CD4-positive, alpha-beta T cell treated with Interleukin-21 for 1 hour (primary cell): ENCODE data around the gene SCN5A.

Experiments used
- DNase-seq: peaks from one replicate; pipeline ENCODE4 v3.0.0-alpha.2; 2020

SCN5A gene

GRCh38 chr3:38649500-38650247 lies at the start of gene SCN5A:
TSS of gene SCN5A (minus strand) at chr3:38649687. CDS start at chr3:38633307, 16,380 bp downstream.
- peak; percentile 64 for DNase-seq

DNA sequence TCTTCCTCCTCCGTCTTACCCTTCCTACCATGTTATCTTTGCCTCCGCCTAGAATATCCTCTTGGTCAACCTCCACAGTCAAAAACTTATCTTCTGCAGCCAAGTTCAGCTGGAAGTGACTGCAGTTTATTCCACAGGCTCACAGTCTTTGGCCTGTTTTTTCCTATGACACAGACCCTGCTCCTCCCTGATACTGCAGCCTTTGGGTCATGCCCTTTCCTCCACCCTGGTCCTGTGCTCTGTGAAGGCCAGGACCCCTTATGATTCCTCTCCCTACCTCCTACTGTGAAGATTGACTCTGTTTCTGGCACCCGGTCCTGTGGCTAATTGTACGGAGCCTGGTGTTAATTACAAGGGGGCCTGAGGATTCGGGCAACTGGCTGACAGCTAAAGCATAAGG lies 49.3 kb upstream of the SCN5A start:
- no peak for DNase-seq

DNA sequence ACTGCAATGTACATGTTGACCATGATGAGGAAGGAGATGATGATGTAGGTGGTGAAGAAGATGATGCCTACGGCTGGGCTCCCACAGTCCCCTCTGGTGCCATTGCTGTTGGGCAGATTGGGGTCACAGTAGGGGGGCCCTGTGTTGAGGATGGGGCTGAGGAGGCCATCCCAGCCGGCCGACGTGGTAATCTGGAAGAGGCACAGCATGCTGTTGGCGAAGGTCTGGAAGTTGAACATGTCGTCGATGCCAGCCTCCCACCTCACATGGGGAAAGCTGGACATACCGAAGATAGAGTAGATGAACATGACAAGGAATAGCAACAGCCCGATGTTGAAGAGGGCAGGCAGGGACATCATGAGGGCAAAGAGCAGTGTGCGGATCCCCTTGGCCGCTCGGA lies 48.6 kb upstream of the SCN5A start:
- DNase-seq, result no peak

DNA sequence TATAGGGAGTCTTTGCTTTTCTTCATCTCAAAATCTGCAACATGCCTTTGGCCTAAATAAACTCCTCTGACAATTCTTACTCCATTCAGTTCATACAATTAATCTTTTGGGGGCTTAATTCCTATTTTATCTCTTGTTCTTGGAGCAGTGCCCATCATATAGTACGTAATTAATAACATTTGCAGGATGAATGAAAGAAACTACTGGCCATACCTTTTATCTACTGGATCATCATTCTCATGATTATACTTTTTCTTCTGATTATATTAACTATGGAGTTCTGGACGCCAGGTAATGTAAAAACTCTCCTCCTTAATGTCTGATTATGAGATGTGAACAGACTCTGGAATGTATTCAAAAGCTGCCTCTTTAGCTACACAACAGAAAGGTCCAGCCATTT lies 46.5 kb upstream of the SCN5A start:
- no peak for DNase-seq

DNA sequence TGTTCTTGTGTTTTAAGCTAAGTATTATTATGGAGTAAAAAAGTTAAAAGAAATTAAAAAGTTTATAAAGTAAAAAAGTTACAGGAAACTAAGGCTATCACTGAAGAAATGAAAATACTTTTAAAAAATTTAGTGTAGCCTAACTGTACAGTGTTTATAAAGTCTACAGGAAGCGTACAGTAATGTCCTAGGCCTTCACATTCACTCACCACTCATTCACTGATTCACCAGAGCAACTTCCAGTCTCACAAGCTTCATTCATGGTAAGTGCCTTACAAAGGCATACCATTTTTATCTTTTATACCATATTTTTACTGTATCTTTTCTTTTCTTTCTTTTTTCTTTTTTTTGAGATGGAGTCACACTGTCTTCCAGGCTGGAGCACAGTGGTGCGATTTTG lies 40.7 kb upstream of the SCN5A start:
- no peak for DNase-seq

DNA sequence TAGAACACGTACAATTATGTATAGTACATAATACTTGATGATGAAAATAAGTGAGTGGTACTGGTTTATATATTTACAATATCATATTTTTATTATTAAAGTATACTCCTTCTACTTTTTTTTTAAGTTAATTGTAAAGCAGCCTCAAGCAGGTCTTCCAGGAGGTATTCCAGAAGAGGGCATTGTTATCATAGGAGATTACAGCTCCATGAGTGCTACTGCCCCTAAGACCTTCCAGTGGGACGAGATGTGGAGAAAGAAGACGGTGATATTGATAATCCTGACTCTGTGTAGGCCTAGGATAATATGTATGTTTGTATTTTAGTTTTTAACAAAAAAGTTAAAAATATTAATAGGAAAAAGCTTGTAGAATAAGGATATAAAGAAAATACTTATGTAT lies 40.3 kb upstream of the SCN5A start:
- DNase-seq, result no peak

GRCh38 chr3:38689346-38689745 lies 39.9 kb upstream of the SCN5A start:
- DNase-seq, result no peak

- DNase-seq, result no peak
Measured at GRCh38 chr3:38687321-38687720, 37.8 kb upstream of the SCN5A start.

- no peak for DNase-seq
Measured at GRCh38 chr3:38684546-38684945, 35.1 kb upstream of the SCN5A start.

DNA sequence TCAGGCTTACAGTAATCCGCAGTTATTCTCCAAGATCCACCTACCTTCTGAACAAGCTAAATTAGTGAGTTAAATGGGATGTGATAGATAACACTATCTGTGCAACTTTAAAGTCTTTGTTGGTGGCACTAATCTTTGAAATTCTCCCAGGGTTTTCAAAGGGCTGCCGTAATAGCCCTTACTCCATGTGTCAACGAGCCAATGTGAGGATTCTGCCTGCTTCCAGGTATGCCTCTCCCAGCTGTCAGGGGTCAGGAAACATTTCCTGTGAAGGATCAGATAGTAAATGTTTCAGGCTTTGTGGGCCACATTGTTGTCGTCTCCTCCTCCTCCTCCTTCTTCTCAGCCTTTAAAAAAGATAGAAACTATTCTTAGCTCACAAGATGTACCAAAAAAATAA lies 20.2 kb upstream of the SCN5A start:
- no peak for DNase-seq

GRCh38 chr3:38662544-38662943 lies 13.1 kb upstream of the SCN5A start:
- DNase-seq, result no peak

- DNase-seq, result no peak
Measured at GRCh38 chr3:38658841-38659240, 9.4 kb upstream of the SCN5A start.

- no peak for DNase-seq
Measured at GRCh38 chr3:38657369-38657768, 7.9 kb upstream of the SCN5A start.

- DNase-seq, result peak; percentile 52
Measured at GRCh38 chr3:38655708-38656300, 6.3 kb upstream of the SCN5A start.

DNA sequence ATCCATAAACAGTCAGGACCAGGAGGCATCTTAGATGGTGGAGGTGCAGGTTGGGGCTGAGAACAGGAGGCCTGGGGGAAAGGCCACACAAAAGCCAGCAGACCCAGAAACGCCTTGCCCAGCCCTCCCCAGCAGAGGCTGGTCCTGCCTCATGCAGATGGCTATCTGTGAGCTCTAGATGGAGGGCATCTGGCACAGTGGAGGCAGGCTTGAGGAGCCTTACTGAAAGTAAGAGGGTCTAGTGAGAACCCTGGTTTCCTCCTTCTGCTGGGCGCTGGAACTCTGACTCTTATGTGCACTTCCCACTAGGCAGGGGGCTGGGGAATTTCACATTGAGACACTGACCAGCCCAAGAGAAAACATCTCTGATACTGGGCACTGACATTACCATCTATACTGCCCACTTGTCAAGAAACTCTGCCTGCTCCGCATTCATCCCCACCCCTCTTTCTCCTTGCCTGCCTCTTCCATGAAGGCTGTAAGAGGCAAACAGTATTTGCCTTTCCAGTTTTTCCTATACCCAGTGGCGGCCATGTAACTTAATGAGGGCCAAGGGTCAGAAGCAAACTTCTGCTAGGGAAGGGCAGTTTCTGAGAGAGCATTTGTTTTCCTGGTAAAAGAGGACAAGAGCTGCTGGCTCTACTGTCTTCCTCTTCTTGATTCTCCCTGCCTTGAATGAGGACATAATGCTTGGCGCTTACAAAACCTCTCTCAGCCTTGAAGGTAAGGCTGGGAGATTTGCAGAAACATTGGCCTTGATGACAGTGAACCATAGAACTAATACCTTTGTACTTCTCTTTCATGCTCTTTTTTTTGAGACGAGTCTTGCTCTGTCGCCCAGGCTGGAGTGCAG lies 4.4 kb upstream of the SCN5A start:
- DNase-seq, result no peak

- DNase-seq, result no peak
Measured at GRCh38 chr3:38652934-38653333, 3.4 kb upstream of the SCN5A start.

DNA sequence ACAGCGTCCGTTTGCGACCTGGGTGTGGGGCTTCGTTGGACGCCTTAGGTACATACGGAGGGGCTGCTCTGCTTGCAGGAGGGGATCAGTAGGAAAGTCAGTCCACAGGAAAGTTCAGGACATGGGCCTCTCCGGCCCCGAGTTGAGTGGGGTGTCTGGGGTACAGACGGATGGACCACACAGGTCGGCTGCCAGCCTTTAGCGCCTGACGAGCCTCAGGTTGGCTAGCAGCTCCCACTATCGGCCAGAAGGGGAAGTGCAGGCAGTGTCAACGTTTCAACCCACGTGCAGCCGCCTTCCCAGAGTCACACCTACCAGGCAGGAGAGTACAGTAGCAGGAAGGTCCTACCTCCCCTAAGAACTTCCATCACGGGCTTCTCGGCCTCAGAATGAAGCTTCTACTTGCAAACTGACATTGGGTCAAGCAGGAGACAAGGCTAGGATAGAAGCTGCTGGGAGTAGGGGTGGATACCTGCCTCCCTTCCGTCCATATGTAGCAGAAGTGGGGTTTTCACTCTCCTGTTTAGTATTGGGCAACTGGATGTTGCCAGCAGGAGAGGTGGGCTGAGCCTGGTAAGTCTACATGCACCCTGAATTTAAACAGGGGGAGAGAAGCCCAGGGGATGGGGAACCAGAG lies 1.8 kb upstream of the SCN5A start:
- peak; percentile 76 for DNase-seq

GRCh38 chr3:38650248-38650951 lies 913 bp upstream of the SCN5A start:
- peak; percentile 6 for DNase-seq

DNA sequence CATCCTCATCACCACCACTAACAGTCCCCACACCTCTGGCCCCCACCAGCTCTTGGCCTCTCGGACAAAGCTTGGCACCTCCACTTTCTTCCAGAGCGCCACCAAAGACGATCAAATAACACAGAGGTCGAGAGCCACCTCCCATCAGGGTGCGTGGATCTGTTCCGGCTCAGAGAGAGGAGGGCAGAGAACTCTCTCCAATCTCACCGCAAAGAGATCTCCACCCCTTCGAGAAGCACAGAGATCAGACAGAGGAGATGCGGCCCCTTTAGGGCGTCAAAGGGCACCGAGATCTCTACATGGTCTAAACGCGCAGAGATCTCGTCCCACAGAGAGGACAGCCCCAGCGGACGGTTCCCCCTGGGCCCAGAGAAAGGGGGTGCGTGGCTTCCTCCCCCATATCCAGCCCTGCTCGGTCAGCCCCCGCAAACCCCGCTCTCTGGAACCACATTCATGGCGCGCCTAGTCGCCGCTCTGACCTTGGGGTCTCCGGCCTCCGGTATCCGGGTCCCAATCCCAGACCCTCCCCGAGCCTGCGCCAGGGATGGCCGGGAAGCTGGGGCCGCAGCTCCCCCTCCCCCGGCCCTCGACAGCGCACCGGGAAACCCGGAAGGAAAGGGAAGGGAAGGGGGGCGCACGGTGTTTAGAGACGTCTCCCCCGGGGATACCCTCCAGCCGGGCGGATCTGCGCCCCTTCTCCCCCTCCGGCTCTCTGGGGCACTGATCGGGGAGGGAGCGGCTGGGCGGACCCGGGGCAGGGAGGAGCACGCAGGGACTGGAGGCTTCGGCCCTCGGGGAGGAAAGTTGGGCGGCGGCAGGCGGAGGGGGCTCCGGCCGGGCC lies 608 bp downstream of the SCN5A start:
- no peak for DNase-seq

GRCh38 chr3:38648024-38648658 lies 1.3 kb downstream of the SCN5A start:
- DNase-seq, result no peak
